SK-N-SH treated with all-trans-retinoic acid at 6 μM for 48 hours (cell line): ENCODE results near the gene TRABD2B.

Experiments used
- ATAC-seq: fragments of 200-7000 bp; cut with Tn5 transposase; 3 replicates; pipeline ENCODE4 v1.9.1; 2020; ENCODE audit warnings: mild to moderate bottlenecking, moderate library complexity
- BACH2 ChIP-seq: fragments of 250-450 bp; sonication (Bioruptor Pico); IDR thresholded peaks from 2 replicates; pipeline ENCODE4 v1.9.0; 2021; ENCODE audit warnings: mild to moderate bottlenecking, borderline replicate concordance
- CREB5 ChIP-seq: fragments of 250-450 bp; sonication (Bioruptor Pico); IDR thresholded peaks from 2 replicates; pipeline ENCODE4 v1.5.1; 2020; ENCODE audit warnings: low read depth, mild to moderate bottlenecking, moderate library complexity
- CSDC2 ChIP-seq: fragments of 250-450 bp; sonication (Bioruptor Pico); IDR thresholded peaks from 2 replicates; pipeline ENCODE4 v1.5.0; 2020; ENCODE audit warnings: mild to moderate bottlenecking, moderate library complexity
- CSRNP3 ChIP-seq: fragments of 250-450 bp; sonication (Bioruptor Pico); IDR thresholded peaks from 2 replicates; pipeline ENCODE4 v1.5.1; 2021; ENCODE audit warnings: mild to moderate bottlenecking, moderate library complexity
- ESRRG ChIP-seq: fragments of 250-450 bp; sonication (Bioruptor Pico); IDR thresholded peaks from 2 replicates; pipeline ENCODE4 v1.6.1; 2021; ENCODE audit warnings: mild to moderate bottlenecking
- GLIS3 ChIP-seq: fragments of 250-450 bp; sonication (Bioruptor Pico); IDR thresholded peaks from 2 replicates; pipeline ENCODE4 v1.5.0; 2020; ENCODE audit warnings: mild to moderate bottlenecking, moderate library complexity
- OSR1 ChIP-seq: fragments of 250-450 bp; sonication (Bioruptor Pico); IDR thresholded peaks from 2 replicates; pipeline ENCODE4 v1.8.0; 2022; ENCODE audit warnings: moderate library complexity, mild to moderate bottlenecking, inconsistent platforms
- PPARA ChIP-seq: fragments of 250-450 bp; sonication (Bioruptor Pico); IDR thresholded peaks from 2 replicates; pipeline ENCODE4 v1.5.0; 2020; ENCODE audit warnings: mild to moderate bottlenecking, borderline replicate concordance
- RARB ChIP-seq: fragments of 250-450 bp; sonication (Bioruptor Pico); IDR thresholded peaks from 2 replicates; pipeline ENCODE4 v1.8.0; 2021; ENCODE audit warnings: mild to moderate bottlenecking, moderate library complexity
- SNAI2 ChIP-seq: fragments of 250-450 bp; sonication (Bioruptor Pico); IDR thresholded peaks from 2 replicates; pipeline ENCODE4 v1.5.0; 2020; ENCODE audit warnings: mild to moderate bottlenecking, moderate library complexity
- TCF4 ChIP-seq: fragments of 250-450 bp; sonication (Bioruptor Pico); IDR thresholded peaks from 2 replicates; pipeline ENCODE4 v1.8.0; 2021; ENCODE audit warnings: mild to moderate bottlenecking, moderate library complexity, borderline replicate concordance
- TOX ChIP-seq: fragments of 250-450 bp; sonication (Bioruptor Pico); IDR thresholded peaks from 2 replicates; pipeline ENCODE4 v1.8.0; 2021; ENCODE audit warnings: mild to moderate bottlenecking, moderate library complexity, borderline replicate concordance
- TSHZ2 ChIP-seq: fragments of 250-450 bp; sonication (Bioruptor Pico); IDR thresholded peaks from 2 replicates; pipeline ENCODE4 v1.5.0; 2020; ENCODE audit warnings: mild to moderate bottlenecking, moderate library complexity
- ZC3H10 ChIP-seq: fragments of 250-450 bp; sonication (Bioruptor Pico); IDR thresholded peaks from 2 replicates; pipeline ENCODE4 v1.5.1; 2021; ENCODE audit warnings: mild to moderate bottlenecking, moderate library complexity
- ZFP3 ChIP-seq: fragments of 250-450 bp; sonication (Bioruptor Pico); IDR thresholded peaks from 2 replicates; pipeline ENCODE4 v1.5.0; 2020; ENCODE audit warnings: mild to moderate bottlenecking, moderate library complexity
- ZFP30 ChIP-seq: fragments of 450-650 bp; formaldehyde crosslinking; IDR thresholded peaks from 2 replicates; pipeline ENCODE4 v1.5.0; 2022; ENCODE audit warnings: mild to moderate bottlenecking, moderate library complexity
- ZNF565 ChIP-seq: fragments of 450-650 bp; formaldehyde crosslinking; conservative IDR thresholded peaks from 2 replicates; pipeline ENCODE4 v1.5.0; 2020; ENCODE audit warnings: low read depth, mild to moderate bottlenecking, moderate library complexity
- ZNF70 ChIP-seq: fragments of 450-650 bp; formaldehyde crosslinking; IDR thresholded peaks from 2 replicates; pipeline ENCODE4 v1.5.0; 2020; ENCODE audit warnings: mild to moderate bottlenecking, moderate library complexity
- ZNF8 ChIP-seq: fragments of 450-650 bp; formaldehyde crosslinking; IDR thresholded peaks from 2 replicates; pipeline ENCODE4 v1.5.0; 2020; ENCODE audit warnings: mild to moderate bottlenecking, moderate library complexity
- TF ChIP-seq, protein P1 (sequence below): fragments of 250-450 bp; sonication (Bioruptor Pico); IDR thresholded peaks from 2 replicates; pipeline ENCODE4 v1.8.0; 2021; ENCODE audit warnings: low read depth, mild to moderate bottlenecking, moderate library complexity, borderline replicate concordance
- TF ChIP-seq, protein P2 (sequence below): fragments of 250-450 bp; sonication (Bioruptor Pico); IDR thresholded peaks from 2 replicates; pipeline ENCODE4 v1.8.0; 2020; ENCODE audit warnings: mild to moderate bottlenecking, moderate library complexity, borderline replicate concordance

The TRABD2B gene

GRCh38 chr1:47859092-47859743 lies 138.0 kb downstream of the TRABD2B start (continued):
- TF ChIP-seq CSDC2 = no peak
- no peak for TF ChIP-seq ZNF70 (CRISPR knock-in tag)
- TF ChIP-seq OSR1 (CRISPR knock-in tag) = no peak
- no peak for TF ChIP-seq ZNF8 (CRISPR knock-in tag)
- TF ChIP-seq SNAI2 (CRISPR knock-in tag) = no peak
- TF ChIP-seq BACH2 (CRISPR knock-in tag) = no peak
- no peak for TF ChIP-seq CSRNP3 (CRISPR knock-in tag)
- no peak for TF ChIP-seq ZFP30 (CRISPR knock-in tag)
- TF ChIP-seq TSHZ2 (CRISPR knock-in tag) = no peak
- no peak for TF ChIP-seq TOX (CRISPR knock-in tag)

DNA sequence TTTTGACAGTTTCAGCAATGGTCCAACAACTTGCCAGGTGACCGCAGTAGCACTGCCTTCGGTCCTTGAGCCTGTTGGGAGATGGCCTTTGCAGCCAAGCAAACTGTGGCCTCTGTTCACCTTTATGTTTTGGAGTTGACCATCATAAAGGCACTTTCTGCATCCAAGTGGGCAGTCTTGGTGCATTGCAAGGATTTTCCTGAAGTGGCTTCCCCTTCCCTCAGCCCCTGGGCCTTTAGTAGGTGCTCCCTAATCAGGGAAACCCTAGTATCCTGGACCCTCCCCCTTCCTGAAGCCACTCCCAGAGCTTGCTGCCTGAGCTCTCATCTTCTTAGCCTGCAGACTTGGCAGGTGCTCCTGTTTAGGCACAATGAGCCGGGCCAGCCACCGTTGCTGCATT lies 140.2 kb downstream of the TRABD2B start:
- no peak for ATAC-seq
- TF ChIP-seq CSRNP3 (CRISPR knock-in tag) (no peak), ZNF565 (CRISPR knock-in tag) (no peak), ZNF8 (CRISPR knock-in tag) (no peak), ZNF70 (CRISPR knock-in tag) (no peak), ZC3H10 (CRISPR knock-in tag) (no peak), GLIS3 (no peak), TOX (CRISPR knock-in tag) (no peak), ZFP30 (CRISPR knock-in tag) (no peak), TCF4 (CRISPR knock-in tag) (no peak), CREB5 (CRISPR knock-in tag) (no peak), CSDC2 (no peak), TSHZ2 (CRISPR knock-in tag) (no peak), RARB (CRISPR knock-in tag) (no peak), SNAI2 (CRISPR knock-in tag) (no peak)
- TF ChIP-seq, protein P1, sequence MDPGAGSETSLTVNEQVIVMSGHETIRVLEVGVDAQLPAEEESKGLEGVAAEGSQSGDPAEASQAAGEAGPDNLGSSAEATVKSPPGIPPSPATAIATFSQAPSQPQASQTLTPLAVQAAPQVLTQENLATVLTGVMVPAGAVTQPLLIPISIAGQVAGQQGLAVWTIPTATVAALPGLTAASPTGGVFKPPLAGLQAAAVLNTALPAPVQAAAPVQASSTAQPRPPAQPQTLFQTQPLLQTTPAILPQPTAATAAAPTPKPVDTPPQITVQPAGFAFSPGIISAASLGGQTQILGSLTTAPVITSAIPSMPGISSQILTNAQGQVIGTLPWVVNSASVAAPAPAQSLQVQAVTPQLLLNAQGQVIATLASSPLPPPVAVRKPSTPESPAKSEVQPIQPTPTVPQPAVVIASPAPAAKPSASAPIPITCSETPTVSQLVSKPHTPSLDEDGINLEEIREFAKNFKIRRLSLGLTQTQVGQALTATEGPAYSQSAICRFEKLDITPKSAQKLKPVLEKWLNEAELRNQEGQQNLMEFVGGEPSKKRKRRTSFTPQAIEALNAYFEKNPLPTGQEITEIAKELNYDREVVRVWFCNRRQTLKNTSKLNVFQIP = no peak

GRCh38 chr1:47855230-47855629 lies 142.0 kb downstream of the TRABD2B start:
- TF ChIP-seq ZFP3 (no peak), BACH2 (CRISPR knock-in tag) (no peak), SNAI2 (CRISPR knock-in tag) (no peak), ZFP30 (CRISPR knock-in tag) (no peak), TCF4 (CRISPR knock-in tag) (no peak), GLIS3 (no peak), CSDC2 (no peak), TOX (CRISPR knock-in tag) (no peak), OSR1 (CRISPR knock-in tag) (no peak), PPARA (no peak), ZNF70 (CRISPR knock-in tag) (no peak), ESRRG (CRISPR knock-in tag) (no peak), RARB (CRISPR knock-in tag) (no peak)
- TF ChIP-seq, protein P2, sequence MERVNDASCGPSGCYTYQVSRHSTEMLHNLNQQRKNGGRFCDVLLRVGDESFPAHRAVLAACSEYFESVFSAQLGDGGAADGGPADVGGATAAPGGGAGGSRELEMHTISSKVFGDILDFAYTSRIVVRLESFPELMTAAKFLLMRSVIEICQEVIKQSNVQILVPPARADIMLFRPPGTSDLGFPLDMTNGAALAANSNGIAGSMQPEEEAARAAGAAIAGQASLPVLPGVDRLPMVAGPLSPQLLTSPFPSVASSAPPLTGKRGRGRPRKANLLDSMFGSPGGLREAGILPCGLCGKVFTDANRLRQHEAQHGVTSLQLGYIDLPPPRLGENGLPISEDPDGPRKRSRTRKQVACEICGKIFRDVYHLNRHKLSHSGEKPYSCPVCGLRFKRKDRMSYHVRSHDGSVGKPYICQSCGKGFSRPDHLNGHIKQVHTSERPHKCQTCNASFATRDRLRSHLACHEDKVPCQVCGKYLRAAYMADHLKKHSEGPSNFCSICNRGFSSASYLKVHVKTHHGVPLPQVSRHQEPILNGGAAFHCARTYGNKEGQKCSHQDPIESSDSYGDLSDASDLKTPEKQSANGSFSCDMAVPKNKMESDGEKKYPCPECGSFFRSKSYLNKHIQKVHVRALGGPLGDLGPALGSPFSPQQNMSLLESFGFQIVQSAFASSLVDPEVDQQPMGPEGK = no peak
- ATAC-seq = no peak
